A673 (cell line): ENCODE measurements around the gene COL13A1. TPM values are rescaled to one million over a fixed set of nuclear protein-coding genes. Genes with fewer than 3 reads are reported as not detected.

Source experiments
- BruUV-seq: library from RNA; stranded (reverse); fragments of 400-500 nt; replicated peaks from 2 replicates; lab custom pipeline; 2021; lab: Mats Ljungman, UMichigan
- CTCF ChIA-PET: fragments of 300-600 bp; sonication (Branson Sonifier 250); formaldehyde crosslinking; loops from one replicate; lab custom pipeline; 2022; ENCODE audit warnings: antibody characterized with exemption; lab: Charles Lee
- POLR2A ChIA-PET: fragments of 300-600 bp; sonication (Branson Sonifier 250); formaldehyde crosslinking; loops from one replicate; lab custom pipeline; 2022; ENCODE audit warnings: antibody characterized with exemption; ENCODE audit not compliant: low non-redundant PET; lab: Charles Lee
- DNase-seq: peaks from one replicate; pipeline ENCODE4 v3.0.0-alpha.2; 2015; ENCODE audit warnings: low spot score
- H3K27ac ChIP-seq: fragments of 200-600 bp; sonication (generic); 2 replicates; pipeline ENCODE4 v1.5.1; 2016; ENCODE audit warnings: mixed run types, low read depth, mild to moderate bottlenecking, mixed read lengths, antibody characterized with exemption, low read length; ENCODE audit not compliant: poor library complexity, severe bottlenecking
- H3K27me3 ChIP-seq: fragments of 200-600 bp; sonication (generic); replicated peaks from 2 replicates; pipeline ENCODE4 v1.6.1; 2017; ENCODE audit warnings: mixed run types, low read depth, mild to moderate bottlenecking, mixed read lengths, antibody characterized with exemption, low read length; ENCODE audit not compliant: insufficient read depth, poor library complexity
- H3K36me3 ChIP-seq: fragments of 200-600 bp; sonication (generic); 2 replicates; pipeline ENCODE4 v1.6.1; 2016; ENCODE audit warnings: mixed run types, mild to moderate bottlenecking, mixed read lengths, antibody characterized with exemption, low read length; ENCODE audit not compliant: insufficient read depth, poor library complexity, severe bottlenecking
- H3K4me1 ChIP-seq: fragments of 200-600 bp; sonication (generic); 2 replicates; pipeline ENCODE4 v1.6.1; 2017; ENCODE audit warnings: mixed run types, mild to moderate bottlenecking, mixed read lengths, antibody characterized with exemption, low read length; ENCODE audit not compliant: insufficient read depth, poor library complexity, severe bottlenecking
- H3K4me3 ChIP-seq: fragments of 200-600 bp; sonication (generic); 2 replicates; pipeline ENCODE4 v1.5.1; 2016; ENCODE audit warnings: low read depth, mixed run types, mild to moderate bottlenecking, mixed read lengths, low read length; ENCODE audit not compliant: poor library complexity, severe bottlenecking
- H3K9me3 ChIP-seq: fragments of 200-600 bp; sonication (generic); 2 replicates; pipeline ENCODE4 v1.6.1; 2016; ENCODE audit warnings: mixed run types, low read depth, mild to moderate bottlenecking, mixed read lengths, antibody characterized with exemption, low read length; ENCODE audit not compliant: poor library complexity, severe bottlenecking
- CTCF ChIP-seq: fragments of 300-800, 200-600 bp; sonication (generic); conservative IDR thresholded peaks from 2 replicates; pipeline ENCODE4 v1.5.1; 2017; ENCODE audit warnings: low read depth, mild to moderate bottlenecking, antibody characterized with exemption, low read length, moderate library complexity, mixed read lengths
- EZH2 ChIP-seq: fragments of 200-600 bp; sonication (generic); IDR thresholded peaks from 2 replicates; pipeline ENCODE4 v1.6.1; 2017; ENCODE audit warnings: borderline replicate concordance, low read depth, mild to moderate bottlenecking, mixed read lengths, antibody characterized with exemption, low read length; ENCODE audit not compliant: poor library complexity, severe bottlenecking
- intact Hi-C: fragments of 100-400 bp; cut with micrococcal nuclease; formaldehyde crosslinking; loops from one replicate; pipeline ENCODE4 v1.10.0; 2022; ENCODE audit not compliant: unreplicated experiment
- total RNA-seq: library from RNA; stranded (reverse); gene quantifications from 2 replicates; pipeline ENCODE4 v1.2.3, GENCODE V29; 2021

Gene COL13A1
- total RNA-seq, 1 experiment from 2014 or later: 2.0 TPM

- peak; percentile 81 for DNase-seq
- Histone ChIP-seq H3K27me3 (no peaks in the 10 kb centered on the region), H3K9me3 (peaks cover 15% of the 10 kb centered on the region), H3K4me1 (peaks cover 49% of the 10 kb centered on the region), H3K27ac (peak overlapping the region; percentile 73), H3K36me3 (no peaks in the 10 kb centered on the region), H3K4me3 (no peak overlapping the region)
- POLR2A ChIA-PET: interaction anchor here (0.8 kb wide), 1 partner anchor 66 kb away, joined by 3 read pairs; no protein-coding TSS in a partner anchor
- no TSS peak for BruUV-seq
- TF ChIP-seq EZH2: no peak
- no peak for TF ChIP-seq CTCF
- intact Hi-C loops: loop anchor here (2.0 to 5.0 kb wide), 2 partner anchors 66 to 78 kb away; partner anchors contain the start of gene MACROH2A2
- CTCF ChIA-PET: interaction anchor here (0.6 to 1.3 kb wide), 2 partner anchors 16 to 284 kb away, joined by 3 to 4 read pairs; no protein-coding TSS in a partner anchor
Measured at GRCh38 chr10:69974551-69975155, 172.9 kb downstream of the COL13A1 start.

GRCh38 chr10:69976795-69977546, 175.3 kb downstream of the COL13A1 start:
- intact Hi-C loops: loop anchor here (2.0 kb wide), 1 partner anchor 58 kb away; no protein-coding TSS in a partner anchor
- ChIA-PET POLR2A (interaction anchor here (0.7 kb wide), 1 partner anchor 25 kb away, joined by 3 read pairs; no protein-coding TSS in a partner anchor), CTCF (no interaction called here)
- peak overlapping the region; percentile 73 for H3K27ac ChIP-seq
- H3K9me3 ChIP-seq: peaks cover 31% of the 10 kb centered on the region
- H3K4me1 ChIP-seq: peaks cover 29% of the 10 kb centered on the region
- H3K36me3 ChIP-seq: no peaks in the 10 kb centered on the region
- peak overlapping the region; percentile 13 for H3K4me3 ChIP-seq
- TF ChIP-seq EZH2 (no peak), CTCF (no peak)
- peak; percentile 71 for DNase-seq
- no TSS peak for BruUV-seq
- H3K27me3 ChIP-seq: no peaks in the 10 kb centered on the region

- POLR2A ChIA-PET: no interaction called here
- Histone ChIP-seq H3K27ac (no peak overlapping the region), H3K9me3 (peaks cover 31% of the 10 kb centered on the region), H3K36me3 (no peaks in the 10 kb centered on the region), H3K4me3 (no peak overlapping the region), H3K27me3 (no peaks in the 10 kb centered on the region), H3K4me1 (peaks cover 19% of the 10 kb centered on the region)
- CTCF ChIA-PET: no interaction called here
- intact Hi-C loops: no loop called here
- no peak for DNase-seq
- TF ChIP-seq EZH2 (no peak), CTCF (no peak)
- BruUV-seq: no TSS peak
Measured at GRCh38 chr10:69979174-69979573, 177.5 kb downstream of the COL13A1 start.
